Panc1 (cell line): Measurements from ENCODE around the gene GSK3B. TPM values are rescaled to one million over a fixed set of nuclear protein-coding genes. Genes with fewer than 3 reads are reported as not detected.

Source experiments
- ATAC-seq: fragments of 200-7000 bp; cut with Tn5 transposase; 2 replicates; pipeline ENCODE4 v1.9.1; 2020; ENCODE audit warnings: mild to moderate bottlenecking, moderate library complexity
- BruUV-seq: library from RNA; stranded (reverse); fragments of 400-500 nt; replicated peaks from 2 replicates; lab custom pipeline; 2021; lab: Mats Ljungman, UMichigan
- CTCF ChIA-PET: fragments of 300-600 bp; sonication (Branson Sonifier 250); formaldehyde crosslinking; loops from one replicate; lab custom pipeline; 2022; ENCODE audit warnings: antibody characterized with exemption; lab: Charles Lee
- POLR2A ChIA-PET: fragments of 300-600 bp; sonication (Branson Sonifier 250); formaldehyde crosslinking; loops from one replicate; lab custom pipeline; 2022; ENCODE audit warnings: antibody characterized with exemption; lab: Charles Lee
- DNase-seq: peaks from one replicate; pipeline ENCODE4 v3.0.0-alpha.2; 2010; ENCODE audit warnings: low read depth, low spot score
- H3K27ac ChIP-seq: 2 replicates; pipeline ENCODE4 v1.5.1; 2011; ENCODE audit warnings: mild to moderate bottlenecking, low read length, inconsistent platforms
- H3K27me3 ChIP-seq: fragments of 200-500 bp; sonication (Bioruptor generic); 2 replicates; pipeline ENCODE4 v1.6.0; 2014; ENCODE audit warnings: low read length, inconsistent platforms; ENCODE audit not compliant: control insufficient read depth, insufficient read depth
- H3K36me3 ChIP-seq: fragments of 200-500 bp; sonication (Bioruptor generic); 2 replicates; pipeline ENCODE4 v1.5.1; 2014; ENCODE audit warnings: inconsistent platforms, mild to moderate bottlenecking, low read length, moderate library complexity; ENCODE audit not compliant: control insufficient read depth, insufficient read depth
- H3K4me1 ChIP-seq: 2 replicates; pipeline ENCODE4 v1.5.1; 2011; ENCODE audit warnings: inconsistent platforms, mild to moderate bottlenecking, low read length, moderate library complexity; ENCODE audit not compliant: control insufficient read depth, insufficient read depth
- H3K4me3 ChIP-seq, 2 experiments: 2 replicates each; pipeline ENCODE4 v1.5.1; 2011 to 2012; ENCODE audit warnings: low read depth in 2 of 2, low read length in 2 of 2, mild to moderate bottlenecking in 2 of 2, inconsistent platforms in 1 of 2, moderate library complexity in 1 of 2
- H3K9me3 ChIP-seq: fragments of 200-500 bp; sonication (Bioruptor generic); 2 replicates; pipeline ENCODE4 v1.5.1; 2014; ENCODE audit warnings: low read depth, mild to moderate bottlenecking, inconsistent platforms, low read length, moderate library complexity; ENCODE audit not compliant: control insufficient read depth, insufficient read depth
- CTCF ChIP-seq: fragments of 450-650 bp; IDR thresholded peaks from 2 replicates; pipeline ENCODE4 v1.5.1; 2017; ENCODE audit warnings: mild to moderate bottlenecking
- POLR2AphosphoS5 ChIP-seq: IDR thresholded peaks from 2 replicates; pipeline ENCODE4 v1.6.1; 2012; ENCODE audit warnings: mild to moderate bottlenecking, low read depth, low read length, moderate library complexity
- REST ChIP-seq, 2 experiments: IDR thresholded peaks; 2 replicates each; pipeline ENCODE4 v1.6.1; 2011 to 2012; ENCODE audit warnings: low read depth in 2 of 2, control low read depth in 1 of 2, low read length in 1 of 2, mild to moderate bottlenecking in 1 of 2, moderate library complexity in 1 of 2; ENCODE audit not compliant: insufficient read depth in 1 of 2
- SIN3A ChIP-seq: IDR thresholded peaks from 2 replicates; pipeline ENCODE4 v1.6.1; 2012; ENCODE audit warnings: low read depth, mild to moderate bottlenecking, low read length, moderate library complexity, borderline replicate concordance; ENCODE audit not compliant: insufficient read depth
- TCF7L2 ChIP-seq: IDR thresholded peaks from 2 replicates; pipeline ENCODE4 v1.6.1; 2011; ENCODE audit warnings: mild to moderate bottlenecking, low read depth, low read length, inconsistent platforms
- in situ Hi-C: cut with HindIII; loops from 2 replicates; pipeline ENCODE4 v1.10.0; 2016; ENCODE audit warnings: low sequenced_read_pairs, low pct_unique_long_range_greater_than_20kb
- intact Hi-C: fragments of 100-400 bp; cut with micrococcal nuclease; formaldehyde crosslinking; loops from one replicate; pipeline ENCODE4 v1.10.0; 2022; ENCODE audit not compliant: unreplicated experiment
- total RNA-seq: library from RNA; stranded (reverse); gene quantifications from one replicate; pipeline ENCODE4 v1.2.1, GENCODE V29; 2021; ENCODE audit not compliant: unreplicated experiment

Gene GSK3B
- total RNA-seq, 1 experiment from 2014 or later, result 35.3 TPM

GRCh38 chr3:120047686-120048085, 46.6 kb downstream of the GSK3B start:
- ATAC-seq (no peak), DNase-seq (no peak)
- Histone ChIP-seq H3K36me3 (no peaks in the 10 kb centered on the region), H3K4me3 (no peak overlapping the region), H3K9me3 (peaks cover 4% of the 10 kb centered on the region; the same call in 1 of the 2 replicates), H3K27ac (no peak overlapping the region), H3K27me3 (no peaks in the 10 kb centered on the region), H3K4me1 (no peaks in the 10 kb centered on the region)
- no TSS peak for BruUV-seq
- in situ Hi-C loops, result no loop called here
- ChIA-PET CTCF (no interaction called here), POLR2A (no interaction called here)
- TF ChIP-seq SIN3A (no peak), POLR2AphosphoS5 (no peak), TCF7L2 (no peak), CTCF (no peak), REST (IDR thresholded peaks at IDR 0.05; ENCODE audit: insufficient read depth in 1 of 2, low read depth in 2 of 2, low read length in 1 of 2) (no peak)
- intact Hi-C loops, result no loop called here

GRCh38 chr3:120040813-120041377, 53.4 kb downstream of the GSK3B start:
- Histone ChIP-seq H3K4me1 (no peaks in the 10 kb centered on the region), H3K36me3 (no peaks in the 10 kb centered on the region), H3K27ac (no peak overlapping the region), H3K27me3 (no peaks in the 10 kb centered on the region), H3K9me3 (peaks cover 14% of the 10 kb centered on the region; the same call in 1 of the 2 replicates), H3K4me3 (no peak overlapping the region)
- in situ Hi-C loops (no loop called here), intact Hi-C loops (no loop called here)
- BruUV-seq, result no TSS peak
- no peak for DNase-seq
- TF ChIP-seq TCF7L2, result no peak
- TF ChIP-seq POLR2AphosphoS5, result no peak
- no peak for TF ChIP-seq CTCF
- no peak for TF ChIP-seq REST (IDR thresholded peaks at IDR 0.05; ENCODE audit: insufficient read depth in 1 of 2, low read depth in 2 of 2, low read length in 1 of 2)
- no peak for TF ChIP-seq SIN3A
- ChIA-PET POLR2A (no interaction called here), CTCF (no interaction called here)
- no peak for ATAC-seq
